KOPT-K1 (cell line): Measurements from ENCODE around the gene NDUFA6.

Source experiments
- H3K27ac ChIP-seq: fragments of 200-600 bp; sonication (generic); 2 replicates; pipeline ENCODE4 v1.5.1; 2016; ENCODE audit warnings: antibody characterized with exemption, mild to moderate bottlenecking, low read depth, low read length; ENCODE audit not compliant: poor library complexity, severe bottlenecking
- H3K36me3 ChIP-seq: fragments of 200-600 bp; sonication (generic); 2 replicates; pipeline ENCODE4 v1.5.1; 2017; ENCODE audit warnings: antibody characterized with exemption, mild to moderate bottlenecking, low read length, moderate library complexity; ENCODE audit not compliant: insufficient read depth
- H3K9me3 ChIP-seq: fragments of 200-600 bp; sonication (generic); 2 replicates; pipeline ENCODE4 v1.5.1; 2017; ENCODE audit warnings: antibody characterized with exemption, low read length, mild to moderate bottlenecking; ENCODE audit not compliant: insufficient read depth, poor library complexity, severe bottlenecking

NDUFA6 gene

DNA sequence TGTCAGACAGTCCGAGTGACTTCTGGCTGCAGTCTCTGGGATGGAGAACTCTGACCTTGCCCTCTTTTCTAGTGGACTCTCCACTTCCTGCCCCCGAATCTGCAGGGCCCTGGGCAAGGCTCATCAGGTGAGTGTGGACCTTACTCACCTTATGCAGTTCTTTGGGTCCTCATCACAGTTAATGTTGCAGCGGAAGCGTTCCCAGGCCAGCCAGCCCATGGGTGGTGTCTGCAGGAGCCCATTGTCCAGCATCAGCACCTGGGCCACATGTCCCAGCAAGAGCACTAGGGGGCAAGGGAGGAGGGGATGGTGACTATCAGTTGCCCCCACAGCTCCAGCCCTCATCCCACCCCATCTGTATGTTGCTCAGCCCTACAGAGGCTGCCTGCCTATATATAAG, 22.3 kb downstream of the NDUFA6 start:
- Histone ChIP-seq H3K9me3 (no peaks in the 10 kb centered on the region), H3K36me3 (peaks cover 16% of the 10 kb centered on the region; the same call in 1 of the 2 replicates), H3K27ac (no peak overlapping the region)

DNA sequence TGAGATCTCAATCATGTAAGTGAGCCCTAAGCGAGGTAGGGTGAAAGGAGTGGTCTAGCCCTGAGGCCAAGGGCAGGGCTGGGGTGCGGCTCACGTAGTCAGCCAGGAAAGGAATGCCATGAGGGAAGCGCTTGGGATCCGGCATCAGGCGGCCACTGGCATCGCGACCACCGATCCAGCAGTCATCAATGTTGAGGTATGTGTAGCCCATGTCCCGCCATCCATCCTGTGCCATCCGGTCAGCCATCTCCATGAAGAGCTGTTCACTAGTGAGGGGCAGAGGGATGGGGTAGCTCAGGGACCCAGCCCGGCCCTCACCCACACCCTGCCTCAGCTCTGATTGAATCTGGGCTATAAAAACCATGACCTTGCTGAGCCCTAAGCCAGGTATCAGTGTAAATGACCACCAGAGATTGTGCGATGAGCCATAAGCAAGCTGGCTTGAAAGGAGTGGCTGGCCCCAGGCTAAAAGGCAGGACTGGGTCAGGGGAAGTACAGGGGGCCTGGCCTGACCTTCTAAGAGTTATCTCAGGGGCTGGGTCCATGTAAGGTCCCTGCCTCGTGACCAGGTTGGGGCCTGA, 22.8 kb downstream of the NDUFA6 start:
- H3K9me3 ChIP-seq: no peaks in the 10 kb centered on the region
- no peak overlapping the region for H3K27ac ChIP-seq
- H3K36me3 ChIP-seq: peaks cover 16% of the 10 kb centered on the region; the same call in 1 of the 2 replicates

DNA sequence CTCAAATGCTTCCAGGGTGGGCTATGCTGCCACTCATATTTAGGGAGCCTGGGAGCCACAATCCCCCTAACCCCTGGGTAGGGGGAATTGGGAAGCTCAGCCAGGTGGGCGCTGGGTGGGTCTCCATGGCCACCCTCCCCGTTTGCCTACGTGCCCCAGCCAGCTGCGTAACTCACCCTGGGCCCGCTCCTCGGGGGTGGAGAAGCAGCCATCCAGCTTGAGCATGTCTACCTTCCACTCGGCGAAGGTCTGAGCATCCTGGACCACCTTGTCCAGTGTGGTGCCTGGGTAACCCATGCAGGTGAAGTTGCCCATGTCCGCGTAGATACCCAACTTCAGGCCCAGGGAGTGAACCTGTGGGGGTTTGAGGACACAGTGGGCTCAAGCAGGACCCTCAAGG, 23.6 kb downstream of the NDUFA6 start:
- no peak overlapping the region for H3K27ac ChIP-seq
- H3K9me3 ChIP-seq: no peaks in the 10 kb centered on the region
- H3K36me3 ChIP-seq: peaks cover 16% of the 10 kb centered on the region; the same call in 1 of the 2 replicates

DNA sequence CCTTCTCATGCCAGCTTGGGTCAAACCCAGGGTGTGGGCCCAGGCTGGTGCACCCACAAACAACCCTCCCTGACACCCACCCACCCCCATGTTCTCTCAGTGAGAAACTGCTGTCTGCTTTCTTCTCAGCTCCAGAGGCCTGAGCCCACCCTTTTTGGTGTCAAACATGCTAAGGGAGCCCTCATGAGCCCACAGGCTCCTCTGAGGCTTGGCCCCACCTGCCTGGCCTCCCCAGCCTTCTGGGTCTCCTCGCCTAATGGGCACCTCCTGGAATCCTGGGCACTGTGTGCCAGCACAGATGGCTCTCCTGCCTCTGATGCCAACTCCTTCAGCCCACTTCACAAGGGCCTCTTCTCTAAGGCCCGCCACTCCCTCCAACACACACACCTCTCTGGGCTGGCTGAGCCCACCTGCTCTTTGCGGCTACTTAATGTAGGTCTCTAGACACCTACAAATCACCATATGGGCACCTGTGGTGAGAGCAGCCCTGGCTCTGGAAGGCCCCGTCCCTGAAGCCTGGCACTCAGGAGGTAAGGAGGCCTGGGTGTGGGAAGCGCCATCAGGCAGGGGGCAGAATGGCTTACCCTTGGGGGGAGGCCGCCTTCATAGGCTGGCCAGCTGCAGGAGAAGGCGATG, 24.3 kb downstream of the NDUFA6 start:
- Histone ChIP-seq H3K27ac (no peak overlapping the region), H3K9me3 (no peaks in the 10 kb centered on the region), H3K36me3 (peaks cover 20% of the 10 kb centered on the region; the same call in 1 of the 2 replicates)

GRCh38 chr22:42065438-42066125, 25.0 kb downstream of the NDUFA6 start:
- H3K36me3 ChIP-seq: peaks cover 25% of the 10 kb centered on the region; the same call in 1 of the 2 replicates
- no peaks in the 10 kb centered on the region for H3K9me3 ChIP-seq
- H3K27ac ChIP-seq: no peak overlapping the region

- H3K36me3 ChIP-seq: peaks cover 35% of the 10 kb centered on the region; the same call in 1 of the 2 replicates
Measured at GRCh38 chr22:42064629-42065028, 25.9 kb downstream of the NDUFA6 start.

GRCh38 chr22:42062506-42063170, 27.9 kb downstream of the NDUFA6 start:
- Histone ChIP-seq H3K9me3 (peaks cover 10% of the 10 kb centered on the region), H3K27ac (no peak overlapping the region), H3K36me3 (peaks cover 38% of the 10 kb centered on the region; the same call in 1 of the 2 replicates)

More at GRCh38 chr22:42064629-42065028, 25.9 kb downstream of the NDUFA6 start:
- no peaks in the 10 kb centered on the region for H3K9me3 ChIP-seq
- H3K27ac ChIP-seq: no peak overlapping the region

DNA sequence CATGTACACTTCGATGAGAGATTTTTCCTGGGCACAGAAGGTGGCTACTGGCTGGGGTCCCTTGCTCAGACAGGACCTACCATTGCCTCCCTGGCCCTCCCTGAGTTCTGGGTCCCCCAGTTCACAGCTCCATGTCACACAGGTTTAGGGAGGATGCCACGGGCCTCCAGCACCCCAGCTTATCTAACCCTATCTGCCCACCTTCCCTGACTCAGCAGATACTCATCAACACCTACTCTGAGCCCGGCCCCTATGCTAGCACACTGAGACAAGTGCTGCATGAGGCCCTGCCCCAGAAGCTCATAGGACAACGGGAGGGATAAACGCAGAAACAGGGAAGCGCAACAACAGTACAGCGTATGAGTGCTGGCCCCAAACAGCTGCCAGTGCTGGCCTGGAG, 29.5 kb downstream of the NDUFA6 start:
- no peak overlapping the region for H3K27ac ChIP-seq
- H3K36me3 ChIP-seq: peaks cover 30% of the 10 kb centered on the region; the same call in 1 of the 2 replicates

DNA sequence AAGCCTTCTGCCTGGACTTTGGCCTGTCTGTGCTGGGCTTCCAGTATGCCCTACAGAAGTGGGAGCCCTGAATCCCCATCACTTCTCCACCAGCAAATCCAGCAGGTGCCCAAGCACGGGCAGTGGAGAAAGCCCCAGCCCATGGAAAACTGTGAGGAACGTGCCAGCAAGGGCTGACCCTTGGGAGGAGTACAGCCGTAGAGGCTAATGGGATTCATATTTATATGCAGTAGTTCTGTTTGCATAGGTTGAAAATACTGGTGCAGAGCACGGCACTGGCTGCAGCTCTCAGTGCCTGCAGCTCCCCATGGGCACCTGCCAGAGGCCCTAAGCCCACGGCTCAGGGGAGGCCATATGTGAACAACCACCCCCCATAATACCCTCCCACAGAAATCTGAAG, 30.1 kb downstream of the NDUFA6 start:
- peaks cover 27% of the 10 kb centered on the region; the same call in 1 of the 2 replicates for H3K36me3 ChIP-seq
- peaks cover 23% of the 10 kb centered on the region for H3K9me3 ChIP-seq
- no peak overlapping the region for H3K27ac ChIP-seq

More for the DNA sequence above, 29.5 kb downstream of the NDUFA6 start:
- H3K9me3 ChIP-seq: peaks cover 23% of the 10 kb centered on the region

DNA sequence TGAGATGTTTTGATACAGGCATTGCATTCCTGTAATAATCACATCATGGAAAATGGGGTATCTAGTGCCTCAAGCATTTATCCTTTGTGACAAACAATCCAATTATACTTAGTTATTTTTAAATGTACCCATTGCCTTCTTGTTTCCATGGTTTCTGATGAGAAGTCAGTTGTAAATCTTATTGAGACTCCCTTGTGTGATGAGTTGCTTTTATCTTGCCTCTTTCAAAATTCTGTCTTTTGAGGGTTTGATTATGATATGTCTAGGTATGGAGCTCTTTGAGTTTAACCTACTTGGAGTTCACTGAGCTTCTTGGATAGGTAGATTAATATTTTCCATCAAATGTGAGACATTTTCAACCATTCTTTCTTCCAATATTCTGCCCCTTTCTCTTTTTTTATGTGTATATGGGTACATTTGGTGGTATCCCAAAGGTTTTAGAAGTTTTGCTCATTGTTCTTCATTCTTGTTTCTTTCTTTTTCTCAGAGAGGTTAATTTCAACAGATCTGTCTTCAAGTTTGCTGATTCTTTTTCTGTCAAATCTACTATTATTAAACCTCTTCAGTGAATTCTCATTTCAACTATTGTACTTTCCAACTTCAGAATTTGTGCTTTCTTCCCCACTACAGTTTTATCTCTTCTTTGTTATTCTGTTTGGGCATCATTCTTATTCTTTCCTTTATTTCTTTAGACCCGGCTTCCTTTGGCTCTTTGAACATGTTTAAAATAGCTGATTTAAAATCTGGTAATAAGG, 33.6 kb downstream of the NDUFA6 start:
- Histone ChIP-seq H3K27ac (no peak overlapping the region), H3K36me3 (peaks cover 22% of the 10 kb centered on the region; the same call in 1 of the 2 replicates), H3K9me3 (peaks cover 23% of the 10 kb centered on the region)

- Histone ChIP-seq H3K9me3 (peaks cover 14% of the 10 kb centered on the region), H3K36me3 (no peaks in the 10 kb centered on the region), H3K27ac (no peak overlapping the region)
Measured at GRCh38 chr22:42052765-42053164, 37.8 kb downstream of the NDUFA6 start.

- no peak overlapping the region for H3K27ac ChIP-seq
- no peaks in the 10 kb centered on the region for H3K9me3 ChIP-seq
- H3K36me3 ChIP-seq: no peaks in the 10 kb centered on the region
Measured at GRCh38 chr22:42050641-42051180, 39.9 kb downstream of the NDUFA6 start.

DNA sequence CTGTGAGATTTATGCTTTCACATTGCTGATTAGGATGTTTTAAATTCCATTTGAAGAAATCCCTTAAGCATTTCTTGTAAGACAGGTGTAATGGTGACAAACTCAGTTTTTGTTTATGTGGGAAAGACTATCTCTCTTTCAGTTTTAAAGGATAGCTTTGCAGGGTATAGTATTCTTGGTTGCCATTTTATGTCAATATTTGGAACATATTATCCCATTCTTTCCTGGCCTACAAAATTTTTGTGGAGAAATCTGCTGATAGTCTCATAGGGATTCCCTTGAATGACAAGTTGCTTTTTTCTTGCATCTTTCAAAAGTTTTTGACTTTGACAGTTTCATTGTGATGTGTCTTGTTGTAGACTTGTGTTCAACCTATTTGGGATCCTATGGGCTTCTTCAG, 48.8 kb downstream of the NDUFA6 start:
- Histone ChIP-seq H3K27ac (no peak overlapping the region), H3K36me3 (no peaks in the 10 kb centered on the region), H3K9me3 (peaks cover 20% of the 10 kb centered on the region)

DNA sequence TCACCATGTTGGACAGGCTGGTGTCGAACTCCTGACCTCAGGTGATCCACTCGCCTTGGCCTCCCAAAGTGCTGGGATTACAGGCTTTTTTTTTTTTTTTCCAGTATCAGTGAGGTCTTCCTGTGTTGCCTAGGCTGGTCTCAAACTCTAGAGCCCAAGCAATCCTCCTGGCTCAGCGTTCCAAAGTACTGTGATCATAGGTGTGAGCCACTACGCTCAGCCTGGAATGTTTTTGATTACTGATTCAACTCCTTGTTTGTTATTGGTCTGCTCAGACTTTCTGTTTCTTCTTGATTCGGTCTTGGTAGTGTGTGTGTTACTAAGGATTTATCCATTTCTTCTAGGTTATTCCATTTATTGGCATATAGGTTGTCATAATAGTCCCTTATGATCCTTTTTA, 51.3 kb downstream of the NDUFA6 start:
- peaks cover 31% of the 10 kb centered on the region for H3K9me3 ChIP-seq
- H3K36me3 ChIP-seq: no peaks in the 10 kb centered on the region
- H3K27ac ChIP-seq: no peak overlapping the region
